Heart left ventricle (tissue), 16 donors: Measurements from ENCODE around the gene FSTL4. TPM values are rescaled to one million over a fixed set of nuclear protein-coding genes. Genes with fewer than 3 reads are reported as not detected.

Experiments used
- ATAC-seq, 4 donors: fragments of 200-7000 bp; cut with Tn5 transposase; one replicate each; pipeline ENCODE4 v1.9.1; 2020 to 2022; ENCODE audit warnings: moderate library complexity in 4 of 4, mild to moderate bottlenecking in 3 of 4, moderate number of reproducible peaks in 1 of 4
- DNase-seq, 5 donors: peaks; one replicate each; pipeline ENCODE4 v3.0.0-alpha.2; 2020
- H3K27ac ChIP-seq, 12 donors: fragments of 200-600 bp; sonication (generic) in 4 of 12; one replicate each; pipeline versions ENCODE4 v1.5.0 to v1.8.0; 2016 to 2022; ENCODE audit warnings: mild to moderate bottlenecking in 2 of 12
- H3K27me3 ChIP-seq, 9 donors: fragments of 200-600 bp; sonication (generic) in 2 of 9; one replicate each; pipeline versions ENCODE4 v1.5.1 to v1.8.0; 2016 to 2022; ENCODE audit warnings: mild to moderate bottlenecking in 3 of 9
- H3K36me3 ChIP-seq, 9 donors: fragments of 200-600 bp; sonication (generic) in 2 of 9; one replicate each; pipeline versions ENCODE4 v1.5.0 to v1.8.0; 2018 to 2022; ENCODE audit warnings: mild to moderate bottlenecking in 2 of 9
- H3K4me1 ChIP-seq, 12 donors: fragments of 200-600 bp; sonication (generic) in 4 of 12; one replicate each; pipeline versions ENCODE4 v1.5.0 to v1.8.0; 2016 to 2022; ENCODE audit warnings: mild to moderate bottlenecking in 3 of 12
- H3K4me3 ChIP-seq, 12 donors: fragments of 200-600 bp; sonication (generic) in 4 of 12; one replicate each; pipeline versions ENCODE4 v1.5.0 to v1.8.0; 2017 to 2022; ENCODE audit warnings: mild to moderate bottlenecking in 9 of 12, moderate library complexity in 4 of 12
- H3K9me3 ChIP-seq, 12 donors: fragments of 200-600 bp; sonication (generic) in 4 of 12; one replicate each; pipeline versions ENCODE4 v1.5.0 to v1.8.0; 2016 to 2022; ENCODE audit warnings: mild to moderate bottlenecking in 1 of 12
- POLR2A ChIP-seq, 2 donors: fragments of 450-650 bp; IDR thresholded peaks; one replicate each; pipeline ENCODE4 v1.6.1; 2017; ENCODE audit warnings: antibody characterized with exemption in 2 of 2, mild to moderate bottlenecking in 2 of 2, moderate library complexity in 2 of 2
- WGBS, 4 donors: extraction: QIAGEN DNeasy Blood & Tissue Kit in 2 of 4; methylation state at CpG; one replicate each; pipeline versions ENCODE4 v1.1.5 to v1.1.7; 2013 to 2018; 5-methylcytosine and 5-hydroxymethylcytosine counted together
- intact Hi-C, 10 donors: fragments of 100-400 bp; cut with DNase I; formaldehyde crosslinking; loops; one replicate each; pipeline versions ENCODE4 v1.11.1 to v1.14.2; 2022
- polyA plus RNA-seq, 2 donors: library from polyadenylated mRNA; stranded (reverse); fragments of 200-250 nt; gene quantifications; one replicate each; pipeline ENCODE4 v1.2.3, GENCODE V29; 2013
- total RNA-seq, 9 donors: library from RNA; depleted of rRNA in 2 of 9; stranded (reverse); fragments of >200 nt in 2 of 9; fragmentation: NEBNext Ultra II Directional in 3 of 9; extraction: Animal tissue kit (Norgen Biotek cat#: 25700) in 3 of 9; gene quantifications; one replicate each; pipeline versions ENCODE4 v1.1.0 to v1.2.4, GENCODE V29; 2016 to 2023
- TF ChIP-seq, protein P1 (sequence below), 12 donors: fragments of 200-600 bp; sonication (generic) in 4 of 12; IDR thresholded peaks; one replicate each; pipeline versions ENCODE4 v1.5.0 to v1.8.0; 2018 to 2022; ENCODE audit warnings: antibody characterized with exemption in 12 of 12, mild to moderate bottlenecking in 5 of 12
- donor health status: ischemic (EF 13 %, LVEDD 7.1; RV severe dilation, severe dysfunction).
- donor health status: healthy with polysubstance abuse.
- donor health status: DM: no; HTN: yes; CAD: no.
- donor health status: DM: no; HTN: no; CAD: no.
- donor health status: ischemic (EF 25% LVEDD 6.9; RV normal size, moderate dysfunction).
- donor health status: ischemic (EF 25% LVEDD 5.7; RV mildly dilated, moderate dysfunction).
- donor health status: healthy.
- donor health status: DM: yes; HTN: yes; CAD: no.
- donor health status: ischemic (EF 35%, LVEDD 5.7; RV mildly dilated, moderate dysfunction).
- donor health status: nonischemic (EF 11% LVEDD 7.7; RV severe dilation, severe dysfunction).
- donor health status: DM: yes; HTN: yes; CAD: no.
- donor health status: PGD.
- donor health status: ischemic (EF 29% LVEDD 5.4; RV normal size, mild dysfunction).
- donor health status: nonischemic (EF 23%, LVEDD 6.1; RV moderate dilation, normal function).

The FSTL4 gene
- total and polyA plus RNA-seq, 11 donors = 0.01 to 0.39 (median 0.17) TPM; not detected in 6

DNA sequence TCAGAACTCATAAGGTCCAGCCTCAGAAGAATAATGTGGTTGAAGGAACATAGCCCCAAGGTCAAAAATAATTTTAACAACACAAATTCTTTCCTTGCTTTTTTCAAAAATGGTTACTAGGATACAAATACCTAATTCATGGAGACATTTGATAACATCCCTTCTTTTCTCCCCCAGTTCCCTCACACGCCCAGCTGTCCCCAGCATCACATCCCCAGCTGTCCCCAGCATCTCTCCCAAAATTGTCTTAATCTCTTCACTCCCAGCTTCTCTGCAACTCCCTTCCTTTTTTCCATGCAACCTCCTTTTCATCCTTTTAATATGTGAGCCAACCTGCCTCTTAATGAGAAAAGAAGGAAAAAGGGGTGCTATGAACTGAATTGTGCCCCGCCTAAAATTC, 77.8 kb downstream of the FSTL4 start:
- no peak for ATAC-seq
- Histone ChIP-seq H3K4me3 (no peak overlapping the region), H3K9me3 (no peaks in the 10 kb centered on the region), H3K36me3 (no peaks in the 10 kb centered on the region), H3K27me3 (no peaks in the 10 kb centered on the region), H3K27ac (no peak overlapping the region), H3K4me1 (peaks cover 0 to 9% (median 3%) of the 10 kb centered on the region in 12 donors)
- TF ChIP-seq POLR2A (IDR thresholded peaks at IDR 0.05) = no peak
- TF ChIP-seq, protein P1, sequence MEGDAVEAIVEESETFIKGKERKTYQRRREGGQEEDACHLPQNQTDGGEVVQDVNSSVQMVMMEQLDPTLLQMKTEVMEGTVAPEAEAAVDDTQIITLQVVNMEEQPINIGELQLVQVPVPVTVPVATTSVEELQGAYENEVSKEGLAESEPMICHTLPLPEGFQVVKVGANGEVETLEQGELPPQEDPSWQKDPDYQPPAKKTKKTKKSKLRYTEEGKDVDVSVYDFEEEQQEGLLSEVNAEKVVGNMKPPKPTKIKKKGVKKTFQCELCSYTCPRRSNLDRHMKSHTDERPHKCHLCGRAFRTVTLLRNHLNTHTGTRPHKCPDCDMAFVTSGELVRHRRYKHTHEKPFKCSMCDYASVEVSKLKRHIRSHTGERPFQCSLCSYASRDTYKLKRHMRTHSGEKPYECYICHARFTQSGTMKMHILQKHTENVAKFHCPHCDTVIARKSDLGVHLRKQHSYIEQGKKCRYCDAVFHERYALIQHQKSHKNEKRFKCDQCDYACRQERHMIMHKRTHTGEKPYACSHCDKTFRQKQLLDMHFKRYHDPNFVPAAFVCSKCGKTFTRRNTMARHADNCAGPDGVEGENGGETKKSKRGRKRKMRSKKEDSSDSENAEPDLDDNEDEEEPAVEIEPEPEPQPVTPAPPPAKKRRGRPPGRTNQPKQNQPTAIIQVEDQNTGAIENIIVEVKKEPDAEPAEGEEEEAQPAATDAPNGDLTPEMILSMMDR (IDR thresholded peaks at IDR 0.05) = no peak
- WGBS, 4 donors = 84 to 91% (median 89%) methylated on average over 2 of the region's 2 CpGs
- DNase-seq = no peak
- intact Hi-C loops = no loop called here

DNA sequence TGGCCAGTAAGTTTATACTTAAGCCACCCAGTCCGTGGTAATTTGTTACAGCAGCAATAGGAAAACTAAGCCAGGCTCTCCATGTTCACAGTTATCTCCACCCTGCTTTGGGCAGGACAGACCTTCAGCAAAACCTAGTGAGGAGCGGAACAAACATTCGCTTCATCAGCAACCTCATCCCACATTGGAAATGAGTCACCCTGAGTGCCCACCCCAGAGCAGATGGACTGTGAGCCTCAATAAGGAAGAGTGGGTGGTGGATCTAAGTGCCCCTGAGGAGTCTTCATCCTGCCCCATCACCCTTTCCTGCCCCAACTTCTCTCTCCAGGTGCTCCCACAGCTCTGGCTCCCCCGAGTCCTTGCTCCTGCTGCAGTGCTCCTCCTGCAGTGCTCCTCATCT, 78.8 kb downstream of the FSTL4 start:
- 81 to 92% (median 87%) methylated on average over 4 of the region's 4 CpGs for WGBS, 4 donors

DNA sequence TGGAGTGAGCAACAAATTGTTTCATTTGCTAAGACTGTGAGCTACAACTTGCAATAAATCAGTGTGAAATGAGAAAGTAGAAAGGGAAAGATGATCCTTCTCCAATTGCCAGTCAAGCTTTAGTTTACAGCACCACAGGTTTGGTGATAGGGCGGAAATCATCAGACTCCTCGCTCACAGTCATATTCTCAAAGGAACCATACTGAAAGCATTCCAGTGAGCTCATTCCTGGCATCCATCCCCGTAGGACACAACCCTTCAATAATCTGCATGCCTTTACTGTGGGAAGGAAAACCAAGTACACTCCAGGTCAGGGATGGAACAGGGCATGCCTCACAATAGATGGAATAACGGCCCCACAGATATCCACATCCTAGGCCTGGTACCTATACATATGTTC, 80.7 kb downstream of the FSTL4 start:
- DNase-seq (peak in 1 of 5 donors; percentile 32), ATAC-seq (peak in 2 of 4 donors; percentile 51 to 64)
- H3K4me1 ChIP-seq = peaks cover 0 to 9% (median 3%) of the 10 kb centered on the region in 12 donors
- no peaks in the 10 kb centered on the region for H3K9me3 ChIP-seq
- no peak overlapping the region for H3K4me3 ChIP-seq
- H3K27me3 ChIP-seq = no peaks in the 10 kb centered on the region
- no peak for TF ChIP-seq POLR2A (IDR thresholded peaks at IDR 0.05)
- TF ChIP-seq, protein P1 (IDR thresholded peaks at IDR 0.05) = no peak
- intact Hi-C loops = no loop called here
- 15 to 45% (median 23%) methylated on average over 4 of the region's 4 CpGs for WGBS, 4 donors
- H3K27ac ChIP-seq = no peak overlapping the region
- no peaks in the 10 kb centered on the region for H3K36me3 ChIP-seq

More for the DNA sequence above, 78.8 kb downstream of the FSTL4 start:
- ATAC-seq (no peak), DNase-seq (no peak)
- H3K27ac ChIP-seq = no peak overlapping the region
- no peak overlapping the region for H3K4me3 ChIP-seq
- no peaks in the 10 kb centered on the region for H3K36me3 ChIP-seq
- intact Hi-C loops = no loop called here
- H3K9me3 ChIP-seq = no peaks in the 10 kb centered on the region
- TF ChIP-seq, protein P1 (IDR thresholded peaks at IDR 0.05) = no peak
- TF ChIP-seq POLR2A (IDR thresholded peaks at IDR 0.05) = no peak
- H3K27me3 ChIP-seq = no peaks in the 10 kb centered on the region
- H3K4me1 ChIP-seq = peaks cover 0 to 9% (median 3%) of the 10 kb centered on the region in 12 donors

DNA sequence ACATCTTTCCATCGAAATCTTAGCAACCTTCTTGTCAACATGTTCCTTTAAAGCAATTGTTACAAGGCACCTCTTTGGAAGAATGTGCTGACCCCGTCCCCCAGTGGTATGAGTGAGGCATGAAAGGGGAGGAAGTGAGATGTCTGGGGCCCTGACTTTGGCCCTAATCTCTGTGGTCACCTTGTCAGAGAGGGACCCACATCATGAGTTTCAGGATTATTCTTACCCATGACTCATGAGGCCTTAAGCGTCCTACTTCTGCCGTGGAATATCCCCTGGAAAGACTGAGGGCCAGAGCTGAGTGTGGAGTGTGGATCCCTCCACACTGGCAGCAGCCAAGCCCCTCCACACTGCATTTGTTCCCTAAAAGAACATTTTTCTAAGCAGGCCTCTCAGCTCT, 81.2 kb downstream of the FSTL4 start:
- Histone ChIP-seq H3K4me1 (peaks cover 0 to 9% (median 3%) of the 10 kb centered on the region in 12 donors), H3K36me3 (no peaks in the 10 kb centered on the region), H3K27me3 (no peaks in the 10 kb centered on the region), H3K9me3 (no peaks in the 10 kb centered on the region), H3K4me3 (no peak overlapping the region), H3K27ac (no peak overlapping the region)
- DNase-seq (no peak), ATAC-seq (no peak)
- TF ChIP-seq, protein P1 (IDR thresholded peaks at IDR 0.05) = no peak
- TF ChIP-seq POLR2A (IDR thresholded peaks at IDR 0.05) = no peak
- WGBS, 4 donors = 72 to 81% (median 77%) methylated on average over 4 of the region's 4 CpGs
- intact Hi-C loops = no loop called here
